Fibroblast of lung (primary cell): ENCODE data around the gene HAUS6. TPM values are rescaled to one million over a fixed set of nuclear protein-coding genes. Genes with fewer than 3 reads are reported as not detected.

Experiments used
- DNase-seq, 2 donors: peaks; one replicate each; pipeline versions ENCODE4 v3.0.0 to v3.0.0-alpha.2; 2010; ENCODE audit warnings: low read depth in 2 of 2
- H2AFZ ChIP-seq: 2 replicates; pipeline ENCODE4 v1.5.1; 2012; ENCODE audit warnings: low read length, control low read depth, inconsistent platforms
- H3K27ac ChIP-seq: 2 replicates; pipeline ENCODE4 v1.5.1; 2011; ENCODE audit warnings: low read length, control low read depth; ENCODE audit not compliant: insufficient read depth
- H3K27me3 ChIP-seq: 2 replicates; pipeline ENCODE4 v1.5.1; 2011; ENCODE audit warnings: mild to moderate bottlenecking, low read length; ENCODE audit not compliant: control insufficient read depth, insufficient read depth
- H3K36me3 ChIP-seq: 2 replicates; pipeline ENCODE4 v1.5.1; 2011; ENCODE audit warnings: low read length; ENCODE audit not compliant: control insufficient read depth, insufficient read depth
- H3K4me1 ChIP-seq: 2 replicates; pipeline ENCODE4 v1.5.1; 2011; ENCODE audit warnings: low read length; ENCODE audit not compliant: control insufficient read depth, insufficient read depth; ENCODE audit errors: extremely low read depth
- H3K4me2 ChIP-seq: 2 replicates; pipeline ENCODE4 v1.5.1; 2011; ENCODE audit warnings: low read length, control low read depth; ENCODE audit not compliant: insufficient read depth; ENCODE audit errors: extremely low read depth
- H3K4me3 ChIP-seq, 4 experiments: fragments of 200-600 bp in 1 of 4; sonication (generic) in 1 of 4; replicated peaks in 1 of 4; 2 replicates each; pipeline ENCODE4 v1.5.1; 2011 to 2016; ENCODE audit warnings: low read length in 4 of 4, low read depth in 3 of 4, mild to moderate bottlenecking in 3 of 4, control low read depth in 2 of 4, inconsistent platforms in 1 of 4, mixed read lengths in 1 of 4; ENCODE audit not compliant: insufficient read depth in 1 of 4; ENCODE audit errors: control extremely low read depth in 1 of 4
- H3K79me2 ChIP-seq: 2 replicates; pipeline ENCODE4 v1.5.1; 2012; ENCODE audit warnings: mild to moderate bottlenecking, low read length, inconsistent platforms; ENCODE audit not compliant: control insufficient read depth, insufficient read depth
- H3K9ac ChIP-seq: 2 replicates; pipeline ENCODE4 v1.5.1; 2011; ENCODE audit warnings: mild to moderate bottlenecking, low read length, control low read depth; ENCODE audit not compliant: insufficient read depth
- H3K9me3 ChIP-seq: 2 replicates; pipeline ENCODE4 v1.5.1; 2012; ENCODE audit warnings: low read depth, low read length; ENCODE audit not compliant: control insufficient read depth, insufficient read depth
- H4K20me1 ChIP-seq: 2 replicates; pipeline ENCODE4 v1.5.1; 2011; ENCODE audit warnings: low read length; ENCODE audit not compliant: control insufficient read depth, insufficient read depth; ENCODE audit errors: extremely low read depth
- EZH2 ChIP-seq: IDR thresholded peaks from 2 replicates; pipeline ENCODE4 v1.5.1; 2012; ENCODE audit warnings: low read length, control low read depth, mild to moderate bottlenecking; ENCODE audit errors: missing control alignments
- polyA plus RNA-seq, 2 donors: library from polyadenylated mRNA; depleted of rRNA in 1 of 2; stranded (reverse) in 1 of 2; unstranded in 1 of 2; fragments of >200 nt; gene quantifications; 2 replicates each; pipeline ENCODE4 v1.2.1, GENCODE V29; 2011 to 2012; ENCODE audit warnings: missing spikeins in 1 of 2
- total RNA-seq: library from RNA; depleted of rRNA; stranded (reverse); fragments of >200 nt; gene quantifications from 2 replicates; pipeline ENCODE4 v1.2.1, GENCODE V29; 2014
- TF ChIP-seq, protein P1 (sequence below), 2 donors: IDR thresholded peaks in 1 of 2; conservative IDR thresholded peaks in 1 of 2; 1 replicate in 1 of 2; 2 replicates in 1 of 2; pipeline ENCODE4 v1.5.1; 2011 to 2012; ENCODE audit warnings: low read length in 2 of 2, control low read depth in 1 of 2, inconsistent platforms in 1 of 2, low read depth in 1 of 2, mild to moderate bottlenecking in 1 of 2

HAUS6 gene
- total and polyA plus RNA-seq, 2 donors (not counting 1 experiment from before 2014, with no cell fraction given): 9.6 to 15.4 TPM

- Histone ChIP-seq H3K27me3 (peaks cover 1% of the 10 kb centered on the region), H3K4me1 (no peaks in the 10 kb centered on the region), H3K9me3 (no peaks in the 10 kb centered on the region), H3K36me3 (no peaks in the 10 kb centered on the region), H3K79me2 (no peaks in the 10 kb centered on the region), H3K27ac (no peak overlapping the region), H4K20me1 (no peaks in the 10 kb centered on the region), H3K4me3 (no peak overlapping the region), H3K9ac (no peak overlapping the region), H3K4me2 (no peak overlapping the region), H2AFZ (no peak overlapping the region)
- DNase-seq: peak in 1 of 2 donors; percentile 10
- TF ChIP-seq, protein P1, sequence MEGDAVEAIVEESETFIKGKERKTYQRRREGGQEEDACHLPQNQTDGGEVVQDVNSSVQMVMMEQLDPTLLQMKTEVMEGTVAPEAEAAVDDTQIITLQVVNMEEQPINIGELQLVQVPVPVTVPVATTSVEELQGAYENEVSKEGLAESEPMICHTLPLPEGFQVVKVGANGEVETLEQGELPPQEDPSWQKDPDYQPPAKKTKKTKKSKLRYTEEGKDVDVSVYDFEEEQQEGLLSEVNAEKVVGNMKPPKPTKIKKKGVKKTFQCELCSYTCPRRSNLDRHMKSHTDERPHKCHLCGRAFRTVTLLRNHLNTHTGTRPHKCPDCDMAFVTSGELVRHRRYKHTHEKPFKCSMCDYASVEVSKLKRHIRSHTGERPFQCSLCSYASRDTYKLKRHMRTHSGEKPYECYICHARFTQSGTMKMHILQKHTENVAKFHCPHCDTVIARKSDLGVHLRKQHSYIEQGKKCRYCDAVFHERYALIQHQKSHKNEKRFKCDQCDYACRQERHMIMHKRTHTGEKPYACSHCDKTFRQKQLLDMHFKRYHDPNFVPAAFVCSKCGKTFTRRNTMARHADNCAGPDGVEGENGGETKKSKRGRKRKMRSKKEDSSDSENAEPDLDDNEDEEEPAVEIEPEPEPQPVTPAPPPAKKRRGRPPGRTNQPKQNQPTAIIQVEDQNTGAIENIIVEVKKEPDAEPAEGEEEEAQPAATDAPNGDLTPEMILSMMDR (conservative IDR thresholded peaks at IDR 0.05 in 1 of 2, IDR thresholded peaks at IDR 0.05 in 1 of 2; ENCODE audit: low read depth in 1 of 2, low read length in 2 of 2): no peak
- TF ChIP-seq EZH2: no peak
Measured at GRCh38 chr9:19018201-19018600, 84.5 kb downstream of the HAUS6 start.

DNA sequence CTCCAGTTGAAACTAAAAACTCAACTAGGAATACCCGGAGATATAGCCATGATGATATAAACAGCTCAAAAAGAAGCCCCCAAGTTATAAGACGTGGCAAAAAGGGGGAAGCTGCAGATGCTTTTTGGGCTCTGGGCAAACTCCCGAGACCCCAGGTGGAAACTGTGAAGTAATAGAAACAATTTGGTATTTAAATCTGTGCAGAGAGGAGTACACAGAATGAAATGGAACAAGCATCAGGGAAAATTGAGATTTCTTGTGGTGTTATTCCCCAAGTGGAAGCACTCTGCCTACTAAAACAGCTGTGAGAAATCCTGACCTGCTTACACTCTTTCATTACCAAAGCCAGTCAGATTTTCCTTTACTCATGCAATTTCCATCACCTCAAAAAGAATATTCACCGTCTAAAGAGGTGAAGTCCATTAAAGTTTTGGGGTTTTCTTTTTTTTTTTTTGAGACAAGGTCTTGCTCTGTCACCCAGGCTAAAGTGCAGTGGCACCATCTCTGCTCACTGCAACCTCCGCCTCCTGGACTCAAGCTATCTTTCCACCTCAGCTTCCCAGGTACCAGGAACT, 93.2 kb downstream of the HAUS6 start:
- Histone ChIP-seq H3K4me1 (no peaks in the 10 kb centered on the region), H3K36me3 (no peaks in the 10 kb centered on the region), H3K9me3 (no peaks in the 10 kb centered on the region), H3K79me2 (no peaks in the 10 kb centered on the region), H3K27me3 (no peaks in the 10 kb centered on the region), H3K27ac (no peak overlapping the region), H3K4me3 (no peak overlapping the region), H3K9ac (no peak overlapping the region), H3K4me2 (no peak overlapping the region), H4K20me1 (no peaks in the 10 kb centered on the region), H2AFZ (no peak overlapping the region)
- no peak for DNase-seq
- no peak for TF ChIP-seq EZH2
- TF ChIP-seq, protein P1 (conservative IDR thresholded peaks at IDR 0.05 in 1 of 2, IDR thresholded peaks at IDR 0.05 in 1 of 2; ENCODE audit: low read depth in 1 of 2, low read length in 2 of 2): no peak

Other genes with a start within 250 kb of the HAUS6 start
- gene SAXO1, start 69.7 kb downstream of the HAUS6 start, total RNA-seq: under 0.01 and 0.17 TPM in 2 replicates
- 0.01 TPM in 1 of 2 replicates, not detected in the other for gene SAXO1, start 69.7 kb downstream of the HAUS6 start, polyA plus RNA-seq
- gene RRAGA, start 53.5 kb downstream of the HAUS6 start, total RNA-seq: 43.1 and 62.9 TPM in 2 replicates
- gene RRAGA, start 53.5 kb downstream of the HAUS6 start, polyA plus RNA-seq: 186 and 217 TPM in 2 replicates
- 384 and 664 TPM in 2 replicates for gene PLIN2, start 24.6 kb upstream of the HAUS6 start, total RNA-seq
- 129 and 166 TPM in 2 replicates for gene PLIN2, start 24.6 kb upstream of the HAUS6 start, polyA plus RNA-seq
- 74.2 and 87.0 TPM in 2 replicates for gene DENND4C, start 127.8 kb upstream of the HAUS6 start, total RNA-seq
- 25.5 and 27.4 TPM in 2 replicates for gene DENND4C, start 127.8 kb upstream of the HAUS6 start, polyA plus RNA-seq